Measurements from ENCODE around the gene LHX6.
A peak's percentile ranks its signal among the peaks of the same experiment; 100 is the strongest.

LHX6 gene

GRCh38 chr9:122197882-122198281 lies 30.9 kb downstream of the LHX6 start:
- peak; percentile 4; the same call in 1 of the 2 replicates for TF ChIP-seq POLR2A (IDR thresholded peaks at IDR 0.05; ENCODE audit: low read depth, low read length)
- no peak for DNase-seq (ENCODE audit: insufficient read length, low spot score)
- FAIRE-seq, result no peak

GRCh38 chr9:122197426-122197825 lies 31.3 kb downstream of the LHX6 start:
- no peak for TF ChIP-seq POLR2A (IDR thresholded peaks at IDR 0.05; ENCODE audit: low read depth, low read length)
- DNase-seq (ENCODE audit: insufficient read length, low spot score), result no peak
- no peak for FAIRE-seq

- DNase-seq (ENCODE audit: insufficient read length, low spot score), result no peak
- FAIRE-seq, result no peak
- TF ChIP-seq POLR2A (IDR thresholded peaks at IDR 0.05; ENCODE audit: low read depth, low read length), result no peak
These were observed 32.9 kb downstream of the LHX6 start for GRCh38 chr9:122195875-122196274.

- no peak for TF ChIP-seq POLR2A (IDR thresholded peaks at IDR 0.05; ENCODE audit: low read depth, low read length)
These were observed 35.1 kb downstream of the LHX6 start for GRCh38 chr9:122193651-122194050.

GRCh38 chr9:122192914-122193525 lies 35.7 kb downstream of the LHX6 start:
- no peak for FAIRE-seq
- no peak for TF ChIP-seq POLR2A (IDR thresholded peaks at IDR 0.05; ENCODE audit: low read depth, low read length)
- DNase-seq (ENCODE audit: insufficient read length, low spot score), result no peak

More at GRCh38 chr9:122193651-122194050, 35.1 kb downstream of the LHX6 start:
- FAIRE-seq, result no peak
- DNase-seq (ENCODE audit: insufficient read length, low spot score), result no peak

- FAIRE-seq, result no peak
- no peak for TF ChIP-seq POLR2A (IDR thresholded peaks at IDR 0.05; ENCODE audit: low read depth, low read length)
These were observed 36.4 kb downstream of the LHX6 start for GRCh38 chr9:122192261-122192875.

GRCh38 chr9:122191584-122191983 lies 37.2 kb downstream of the LHX6 start:
- DNase-seq (ENCODE audit: insufficient read length, low spot score) (no peak), FAIRE-seq (no peak)
- TF ChIP-seq POLR2A (IDR thresholded peaks at IDR 0.05; ENCODE audit: low read depth, low read length), result no peak

More at GRCh38 chr9:122192261-122192875, 36.4 kb downstream of the LHX6 start:
- DNase-seq (ENCODE audit: insufficient read length, low spot score), result no peak

- FAIRE-seq (peak; percentile 27), DNase-seq (ENCODE audit: insufficient read length, low spot score) (peak; percentile 57)
- no peak for TF ChIP-seq POLR2A (IDR thresholded peaks at IDR 0.05; ENCODE audit: low read depth, low read length)
These were observed 38.0 kb downstream of the LHX6 start for GRCh38 chr9:122190597-122191381.

GRCh38 chr9:122188369-122188768 lies 40.4 kb downstream of the LHX6 start:
- DNase-seq (ENCODE audit: insufficient read length, low spot score) (no peak), FAIRE-seq (no peak)
- no peak for TF ChIP-seq POLR2A (IDR thresholded peaks at IDR 0.05; ENCODE audit: low read depth, low read length)

- no peak for TF ChIP-seq POLR2A (IDR thresholded peaks at IDR 0.05; ENCODE audit: low read depth, low read length)
- DNase-seq (ENCODE audit: insufficient read length, low spot score) (no peak), FAIRE-seq (no peak)
These were observed 41.8 kb downstream of the LHX6 start for GRCh38 chr9:122186777-122187470.

- FAIRE-seq (no peak), DNase-seq (ENCODE audit: insufficient read length, low spot score) (no peak)
- no peak for TF ChIP-seq POLR2A (IDR thresholded peaks at IDR 0.05; ENCODE audit: low read depth, low read length)
These were observed 42.5 kb downstream of the LHX6 start for GRCh38 chr9:122186301-122186700.

GRCh38 chr9:122184551-122184950 lies 44.2 kb downstream of the LHX6 start:
- FAIRE-seq, result no peak
- no peak for DNase-seq (ENCODE audit: insufficient read length, low spot score)
- TF ChIP-seq POLR2A (IDR thresholded peaks at IDR 0.05; ENCODE audit: low read depth, low read length), result no peak

GRCh38 chr9:122183501-122183900 lies 45.3 kb downstream of the LHX6 start:
- TF ChIP-seq POLR2A (IDR thresholded peaks at IDR 0.05; ENCODE audit: low read depth, low read length), result no peak
- FAIRE-seq (no peak), DNase-seq (ENCODE audit: insufficient read length, low spot score) (no peak)

GRCh38 chr9:122180633-122181032 lies 48.1 kb downstream of the LHX6 start:
- FAIRE-seq (peak; percentile 97), DNase-seq (ENCODE audit: insufficient read length, low spot score) (peak; percentile 82)
- TF ChIP-seq POLR2A (IDR thresholded peaks at IDR 0.05; ENCODE audit: low read depth, low read length), result no peak
